ENCODE data around the gene DTYMK.
"Not testable (repeated sequence)": the region's sequence is repeated elsewhere in the genome, so short reads cannot be mapped to it uniquely, and the experiment has no call there.

DTYMK gene

DNA sequence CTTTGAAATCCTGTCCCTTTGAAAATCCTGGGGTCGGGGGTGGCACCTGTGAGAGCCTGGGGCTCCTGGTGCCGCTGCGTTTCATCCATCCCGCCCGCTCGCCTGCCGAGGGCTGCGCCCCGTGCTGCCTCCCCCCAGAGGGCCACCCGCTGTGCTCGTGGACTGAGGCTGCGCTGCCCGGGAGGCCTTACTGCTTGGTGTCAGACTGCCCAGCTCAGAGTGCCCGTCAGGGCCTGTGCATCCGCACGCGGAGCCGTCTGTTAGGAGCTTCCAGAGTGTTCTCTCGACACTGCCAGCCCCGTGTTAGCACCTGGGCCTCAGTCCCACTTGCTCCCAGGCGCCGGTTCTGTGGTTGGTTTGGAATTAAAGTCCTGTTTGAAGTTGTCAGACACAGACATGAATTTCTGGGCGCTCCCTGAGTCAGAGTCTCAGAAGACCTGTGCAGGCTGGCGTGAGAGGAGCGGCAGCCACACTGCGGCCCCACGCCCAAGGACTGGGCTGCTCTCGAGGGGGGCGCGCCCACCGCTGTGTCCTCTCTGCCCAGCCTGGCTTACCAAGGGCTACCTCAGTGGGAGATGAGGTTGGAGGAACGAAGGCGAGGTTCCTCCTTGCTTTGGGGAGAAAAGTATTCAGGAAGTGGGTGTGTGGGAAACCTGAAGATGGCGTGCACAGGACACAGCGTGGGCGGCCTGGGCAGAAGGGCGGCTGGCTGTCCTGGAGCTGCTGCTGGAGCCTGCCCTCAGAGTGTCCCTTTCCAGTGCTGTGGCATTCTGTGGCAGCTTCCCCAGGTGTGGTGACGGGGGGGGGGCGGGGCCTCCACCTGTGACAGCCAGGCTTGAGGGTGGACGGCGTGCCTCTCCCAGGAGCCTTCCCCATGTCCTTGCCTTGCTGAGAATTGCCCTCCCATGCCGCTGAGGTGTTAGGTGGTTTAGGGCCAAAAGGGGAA, 14.1 kb downstream of the DTYMK start:
- no peak for DNase-seq (ENCODE audit: low spot score)

DNA sequence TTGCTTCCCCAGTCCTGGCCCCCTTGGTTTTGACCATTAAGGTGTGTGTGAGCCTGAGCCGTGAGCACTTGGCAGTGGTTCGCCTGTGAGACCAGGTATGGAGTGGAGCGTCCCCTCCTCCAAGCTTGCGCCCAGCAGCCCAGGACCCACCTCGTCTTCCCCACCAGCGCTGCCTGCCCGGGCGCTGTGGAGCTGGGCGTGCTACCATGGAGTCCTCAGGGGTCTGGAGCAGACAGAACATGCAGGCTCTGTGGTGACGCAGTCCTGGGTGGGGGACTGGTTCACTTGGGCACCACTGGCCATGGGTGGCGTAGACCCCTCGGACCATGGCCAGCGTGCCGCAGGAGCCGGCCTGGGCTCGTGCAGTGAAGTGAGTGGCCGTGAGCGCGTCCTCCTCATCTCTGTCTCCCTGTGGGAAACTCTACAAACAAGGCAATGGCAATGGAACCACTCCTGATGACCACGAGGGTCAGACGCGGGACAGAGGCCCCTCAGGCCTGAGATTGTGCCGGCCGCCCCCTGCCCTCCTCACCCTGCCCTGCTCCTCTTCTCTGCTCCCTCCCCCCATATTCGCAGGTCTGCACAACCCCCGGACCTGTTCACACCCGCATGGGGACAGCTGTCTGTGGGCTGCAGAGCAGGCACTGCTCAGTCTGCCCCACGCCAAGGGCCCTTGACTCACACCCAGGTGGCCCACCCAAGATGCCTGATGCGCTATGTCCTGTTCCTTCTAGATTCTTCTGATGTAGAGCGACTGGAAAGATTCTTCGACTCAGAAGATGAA, 15.0 kb downstream of the DTYMK start:
- DNase-seq (ENCODE audit: low spot score): no peak

DNA sequence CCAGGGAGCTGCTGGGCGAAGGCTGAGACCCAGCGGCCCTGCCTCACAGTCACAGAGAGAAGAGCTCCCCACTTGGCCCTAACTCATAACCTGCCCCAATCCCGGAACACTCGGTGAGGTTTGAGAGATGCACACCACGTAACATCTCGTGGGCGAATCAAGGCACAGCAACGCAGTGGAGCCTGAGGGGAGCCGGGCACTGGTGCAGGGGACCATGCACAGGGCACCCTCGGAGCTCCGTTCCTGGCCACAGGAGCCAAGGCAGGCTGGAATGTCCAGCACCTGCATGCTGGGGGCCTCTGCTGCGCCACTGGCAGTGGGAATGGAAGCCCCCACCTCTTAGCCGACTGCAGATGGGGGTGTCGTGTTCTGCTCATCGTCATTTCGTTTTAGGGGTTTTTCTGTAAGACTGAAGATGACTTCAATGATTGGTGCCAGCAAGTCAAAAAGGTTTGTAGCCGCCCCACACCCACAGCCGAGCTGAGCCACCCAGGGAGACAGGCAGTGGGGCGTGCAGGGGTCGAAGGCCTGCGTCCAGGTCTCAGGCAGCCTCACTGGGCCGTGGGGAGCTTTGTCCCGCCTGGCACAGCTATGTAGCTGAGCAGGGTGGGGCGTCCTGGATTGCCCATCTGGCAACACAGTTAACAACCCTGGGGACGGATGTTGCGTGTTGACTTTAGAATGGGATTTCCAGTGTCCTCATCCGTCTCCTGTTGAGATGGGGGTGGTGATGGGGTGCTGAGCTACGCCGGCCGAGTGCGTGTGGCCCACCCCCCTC, 16.1 kb downstream of the DTYMK start:
- DNase-seq (ENCODE audit: low spot score): no peak

DNA sequence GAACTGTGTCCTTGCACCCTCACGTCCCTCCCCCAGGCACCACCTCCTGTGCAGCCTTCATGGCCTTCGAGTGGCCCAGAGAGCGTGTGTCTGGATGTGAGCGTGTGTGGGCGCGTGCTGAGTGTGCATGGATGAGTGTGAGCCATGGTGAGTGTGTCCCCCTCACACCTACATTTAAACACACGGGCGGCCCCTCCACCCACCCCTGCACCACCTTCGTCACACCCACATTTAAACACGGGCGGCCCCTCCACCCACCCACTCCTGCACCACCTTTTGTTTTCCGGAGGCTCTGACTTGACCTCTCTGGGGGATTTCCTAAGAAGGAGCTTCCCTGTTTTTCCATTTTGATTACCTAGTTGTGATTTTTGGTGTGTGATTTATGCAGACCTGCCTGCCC, 17.8 kb downstream of the DTYMK start:
- no peak for DNase-seq (ENCODE audit: low spot score)

DNA sequence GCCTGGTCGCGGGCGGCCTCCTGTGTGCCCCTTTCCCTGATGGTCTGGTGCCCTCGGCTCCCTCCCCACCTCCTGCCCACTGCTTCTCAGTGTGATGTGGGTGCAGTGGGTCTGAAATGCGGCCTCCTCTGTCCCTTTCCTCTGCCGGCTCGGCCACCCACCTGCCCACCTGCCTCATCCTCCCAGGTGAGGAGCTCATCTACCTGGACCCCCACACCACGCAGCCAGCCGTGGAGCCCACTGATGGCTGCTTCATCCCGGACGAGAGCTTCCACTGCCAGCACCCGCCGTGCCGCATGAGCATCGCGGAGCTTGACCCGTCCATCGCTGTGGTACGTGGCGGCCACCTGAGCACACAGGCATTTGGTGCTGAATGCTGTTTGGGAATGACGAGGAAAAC, 18.3 kb downstream of the DTYMK start:
- DNase-seq (ENCODE audit: low spot score): no peak

DNA sequence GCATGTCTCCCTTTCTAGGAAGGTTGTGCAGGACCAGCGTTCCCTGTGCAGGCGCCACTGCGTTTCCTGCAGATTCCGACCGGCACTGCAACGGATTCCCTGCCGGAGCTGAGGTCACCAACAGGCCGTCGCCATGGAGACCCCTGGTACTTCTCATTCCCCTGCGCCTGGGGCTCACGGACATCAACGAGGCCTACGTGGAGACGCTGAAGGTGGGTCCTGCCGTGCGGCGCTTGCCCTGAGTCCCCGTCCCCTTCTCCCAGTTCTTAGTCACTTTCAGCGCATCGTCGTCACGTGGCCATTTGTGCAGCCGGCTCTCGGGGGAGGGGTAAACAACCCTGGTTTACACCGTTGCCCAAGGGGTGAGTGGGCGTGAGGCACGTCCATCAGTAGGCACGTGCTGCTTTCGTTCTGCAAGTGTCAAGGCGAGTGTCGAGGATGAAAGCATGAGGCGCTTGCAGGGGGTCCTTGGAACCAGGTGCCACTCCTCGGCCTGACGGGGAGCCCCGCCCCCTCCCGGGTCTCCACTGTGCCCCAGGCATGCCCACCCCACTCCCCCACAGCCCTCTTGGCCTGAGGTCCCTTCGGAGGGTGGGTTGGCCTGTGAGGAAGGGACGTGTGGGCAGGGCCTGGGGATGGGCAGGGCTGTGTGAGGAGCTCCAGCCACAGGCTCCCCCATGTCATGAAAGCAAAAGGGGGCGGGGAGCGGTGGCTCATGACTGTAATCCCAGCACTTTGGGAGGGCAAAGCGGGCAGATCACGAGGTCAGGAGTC, 19.8 kb downstream of the DTYMK start:
- DNase-seq (ENCODE audit: low spot score): no peak

DNA sequence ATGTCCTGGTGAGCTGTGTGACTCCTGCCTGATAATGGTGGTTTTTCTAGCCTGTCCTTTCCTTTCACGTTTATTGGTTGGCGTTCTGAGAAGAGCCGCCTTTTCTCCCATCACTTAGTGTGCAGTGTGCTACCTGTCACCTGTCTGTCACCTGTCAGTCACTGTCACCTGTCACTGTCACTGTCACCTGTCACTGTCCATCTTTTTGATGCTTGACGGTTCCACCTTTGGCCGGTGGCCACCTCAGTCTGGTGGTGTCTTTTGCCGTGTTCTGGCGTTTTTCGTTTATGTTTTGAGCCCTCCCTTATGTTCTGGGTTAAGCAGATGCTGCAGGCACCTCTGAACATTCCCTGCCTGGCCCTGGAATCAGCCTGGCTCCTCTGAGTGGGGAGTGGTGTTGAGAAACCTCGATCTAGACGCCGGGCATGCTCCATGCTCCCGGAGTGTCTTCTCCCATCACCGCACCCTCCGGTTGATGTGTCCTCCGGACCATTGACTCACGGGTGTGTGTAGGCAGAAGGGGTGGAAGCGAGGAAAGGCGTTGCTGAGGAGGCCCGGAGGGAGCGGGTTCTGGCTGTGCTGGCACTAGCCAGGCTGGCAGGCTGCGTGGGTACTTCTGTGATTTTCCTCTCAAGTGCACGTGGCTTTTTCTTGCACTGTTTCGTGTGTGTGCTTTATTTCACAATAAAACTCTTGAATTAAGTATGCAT, 20.7 kb downstream of the DTYMK start:
- no peak for DNase-seq (ENCODE audit: low spot score)

DNA sequence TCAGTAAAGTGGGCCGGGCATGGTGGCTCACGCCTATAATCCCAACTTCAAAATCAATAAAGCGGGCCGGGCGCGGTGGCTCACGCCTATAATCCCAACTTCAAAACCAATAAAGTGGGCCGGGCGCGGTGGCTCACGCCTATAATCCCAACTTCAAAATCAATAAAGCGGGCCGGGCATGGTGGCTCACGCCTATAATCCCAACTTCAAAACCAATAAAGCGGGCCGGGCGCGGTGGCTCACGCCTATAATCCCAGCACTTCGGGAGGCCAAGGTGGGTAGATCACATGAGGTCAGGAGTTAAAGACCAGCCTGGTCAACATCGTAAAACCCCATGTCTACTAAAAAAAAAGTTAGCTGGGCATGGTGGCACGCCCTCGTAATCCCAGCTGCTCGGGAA, 23.9 kb downstream of the DTYMK start:
- DNase-seq (ENCODE audit: low spot score): not testable (repeated sequence)

DNA sequence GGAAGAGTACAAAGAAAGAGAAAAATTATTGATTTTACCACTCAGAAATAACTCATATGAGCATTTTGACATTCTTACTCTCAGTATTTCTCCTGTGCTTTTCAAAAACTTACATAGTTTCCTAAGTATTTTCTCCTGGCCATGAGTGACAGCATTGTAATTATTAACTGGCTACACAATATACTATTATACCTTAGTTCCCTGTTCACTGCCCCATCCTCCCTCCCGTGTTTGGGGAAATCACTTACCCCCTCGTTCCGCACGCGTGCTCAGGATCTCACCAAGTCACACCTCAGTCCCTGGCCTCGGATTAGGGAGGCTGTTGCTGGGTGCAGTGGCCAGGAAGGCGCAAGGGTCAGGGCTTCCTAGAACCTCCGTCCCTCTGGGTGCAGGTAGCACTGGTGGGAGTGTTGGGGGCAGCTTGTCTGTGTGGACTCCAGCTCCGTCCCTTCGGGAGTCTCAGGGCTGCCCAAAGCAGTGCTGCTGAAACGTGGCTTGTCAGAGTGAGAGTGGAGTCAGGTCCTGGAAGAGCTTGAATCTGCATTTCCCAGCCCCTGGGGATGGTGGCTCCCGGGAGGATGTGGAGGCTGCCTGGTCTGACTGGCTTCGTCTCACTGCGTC, 25.9 kb downstream of the DTYMK start:
- DNase-seq (ENCODE audit: low spot score): no peak

DNA sequence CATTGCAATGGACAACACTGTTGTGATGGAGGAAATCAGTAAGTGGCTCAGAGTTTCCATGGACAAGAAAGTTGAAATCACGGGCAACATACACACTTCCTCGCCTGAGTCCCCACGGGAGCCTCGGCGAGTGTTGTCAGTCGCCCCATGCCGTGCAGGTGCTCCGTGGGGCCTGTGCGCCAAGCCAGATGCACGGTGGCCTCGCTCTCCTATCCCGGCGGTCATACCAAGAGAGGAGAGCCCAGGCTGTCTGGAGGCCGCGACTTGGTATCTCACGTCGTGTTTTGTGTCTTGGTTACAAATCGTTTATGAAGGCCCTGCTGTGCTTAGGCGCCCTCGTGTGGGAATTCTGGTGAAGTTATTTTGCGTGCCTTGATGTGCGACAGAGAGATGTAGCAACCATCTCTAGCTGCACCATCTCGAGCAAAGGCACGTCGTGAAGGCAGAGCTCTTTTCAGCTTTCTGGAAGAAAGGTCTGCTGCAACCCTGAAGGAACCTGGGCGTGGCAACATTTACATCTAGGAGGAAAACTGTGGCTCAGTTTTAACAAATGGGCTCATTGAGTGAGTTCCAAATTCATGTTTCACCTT, 27.4 kb downstream of the DTYMK start:
- peak; percentile 30 for DNase-seq (ENCODE audit: low spot score)

DNA sequence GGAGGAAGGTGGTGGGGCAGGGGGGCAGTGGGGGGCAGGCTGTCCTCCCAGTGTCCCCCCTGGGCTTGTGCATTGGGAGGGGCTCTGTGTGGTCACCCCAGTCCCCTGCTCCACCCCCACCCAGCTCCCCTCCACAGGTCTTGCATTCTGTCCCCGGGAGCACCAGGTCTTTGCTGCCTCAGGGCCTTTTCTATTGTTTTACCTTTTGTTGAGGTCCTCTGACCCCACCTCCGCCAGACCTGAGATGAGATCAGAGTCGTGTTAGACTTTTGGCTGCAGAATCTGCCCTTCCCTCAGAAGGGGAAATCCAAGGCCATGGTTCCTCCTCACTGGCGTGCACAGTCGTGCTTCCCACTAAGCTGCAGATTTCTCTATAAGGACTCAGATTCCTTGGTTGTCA, 28.3 kb downstream of the DTYMK start:
- DNase-seq (ENCODE audit: low spot score): no peak

DNA sequence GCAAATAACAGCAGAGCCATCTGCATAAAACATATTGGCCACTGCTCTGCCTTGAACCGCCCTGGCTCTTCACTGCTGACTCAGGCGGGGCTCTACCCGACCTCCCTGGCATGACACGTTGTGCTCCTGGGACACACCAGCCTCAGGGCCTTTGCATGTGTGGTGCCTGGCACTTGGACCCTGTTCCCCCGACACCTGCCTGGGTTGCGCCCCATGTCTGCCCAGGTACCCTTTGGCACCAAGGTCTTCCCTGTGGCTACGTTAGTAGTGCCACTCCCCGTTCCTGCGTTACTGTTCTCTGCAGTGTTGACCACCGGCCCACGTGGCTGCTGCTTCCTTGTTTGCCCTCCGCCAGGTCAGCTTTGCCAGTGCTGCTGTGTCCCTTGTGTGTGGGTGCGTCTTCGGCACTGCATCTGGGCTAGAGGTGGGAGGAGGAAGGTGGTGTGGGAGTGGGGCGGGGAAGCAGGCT, 28.8 kb downstream of the DTYMK start:
- no peak for DNase-seq (ENCODE audit: low spot score)

DNA sequence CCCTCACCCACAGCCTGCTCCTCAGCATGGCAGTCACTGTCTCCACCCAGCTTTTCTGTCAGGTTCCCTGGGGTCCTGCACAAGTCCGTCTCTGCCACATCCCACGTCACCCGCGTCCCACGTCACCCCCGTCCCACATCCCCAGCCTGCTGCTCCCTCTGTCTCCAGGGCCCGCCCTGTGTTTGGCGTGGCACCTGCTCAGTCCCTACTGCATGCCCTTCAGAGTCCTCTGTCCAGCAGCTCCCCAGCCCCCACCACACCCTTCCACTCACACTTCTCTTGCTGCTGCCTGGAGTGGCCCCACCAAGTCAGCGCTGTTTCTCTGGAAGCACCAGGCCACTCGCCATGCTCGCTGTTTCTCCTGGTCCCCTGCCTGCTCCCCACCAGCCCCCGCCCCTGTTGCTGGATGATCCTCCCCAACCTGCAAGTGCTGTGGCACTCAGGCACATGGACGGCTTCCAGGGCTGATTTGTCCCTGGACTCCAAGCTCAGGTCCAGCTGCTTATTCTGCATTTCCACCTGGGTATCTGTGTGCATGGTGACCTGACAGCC, 30.3 kb downstream of the DTYMK start:
- DNase-seq (ENCODE audit: low spot score): no peak

DNA sequence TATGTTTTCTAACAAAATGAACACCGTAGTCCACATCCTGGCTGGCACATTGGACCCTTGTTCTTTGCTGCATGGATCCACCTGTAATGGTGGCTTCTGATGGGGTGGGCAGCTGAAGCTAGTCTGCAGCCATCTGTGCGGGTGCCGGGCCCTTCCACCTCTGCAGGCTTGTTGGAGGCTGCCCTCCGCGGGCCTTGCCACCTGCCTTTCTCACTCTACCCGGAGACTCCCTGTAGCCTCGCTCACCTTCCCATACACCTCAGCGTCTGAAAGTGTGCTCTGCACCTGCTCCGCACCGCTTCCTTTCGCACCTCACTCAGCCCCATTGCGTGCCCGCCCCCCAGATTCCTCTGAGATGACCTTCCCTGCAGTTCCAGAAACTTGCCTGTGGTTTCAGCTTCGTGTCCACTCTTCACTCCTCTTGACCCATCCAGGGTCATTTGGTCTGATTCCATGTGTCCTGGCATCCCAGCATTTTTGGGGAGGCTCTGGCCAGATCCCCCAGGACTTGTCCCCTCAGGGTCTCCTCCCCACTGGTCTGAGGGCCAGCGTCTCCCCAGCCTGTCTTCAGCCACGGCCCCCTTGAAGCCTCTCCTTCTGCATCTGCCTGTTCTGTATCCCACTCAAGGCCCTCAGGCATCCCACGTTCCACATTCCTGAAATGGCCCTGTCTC, 31.0 kb downstream of the DTYMK start:
- DNase-seq (ENCODE audit: low spot score): no peak

DNA sequence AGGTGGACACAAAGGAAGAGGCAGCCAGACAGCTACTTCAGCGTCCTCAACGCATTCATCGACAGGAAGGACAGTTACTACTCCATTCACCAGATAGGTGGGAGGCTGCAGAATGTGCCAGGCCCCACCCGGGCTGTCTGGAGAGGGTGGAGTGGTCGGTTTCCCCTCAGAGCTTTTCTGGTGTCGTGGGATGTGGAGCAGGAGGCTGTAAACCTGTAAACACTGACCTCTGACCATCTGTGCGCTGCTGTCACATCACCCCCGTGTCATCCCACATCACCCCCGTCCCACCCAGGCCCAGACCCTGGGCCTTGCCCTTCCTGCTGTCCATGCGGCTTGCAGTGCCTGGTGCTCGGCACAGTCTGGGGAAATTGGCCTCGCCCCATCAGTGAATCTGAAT, 32.1 kb downstream of the DTYMK start:
- DNase-seq (ENCODE audit: low spot score): no peak

DNA sequence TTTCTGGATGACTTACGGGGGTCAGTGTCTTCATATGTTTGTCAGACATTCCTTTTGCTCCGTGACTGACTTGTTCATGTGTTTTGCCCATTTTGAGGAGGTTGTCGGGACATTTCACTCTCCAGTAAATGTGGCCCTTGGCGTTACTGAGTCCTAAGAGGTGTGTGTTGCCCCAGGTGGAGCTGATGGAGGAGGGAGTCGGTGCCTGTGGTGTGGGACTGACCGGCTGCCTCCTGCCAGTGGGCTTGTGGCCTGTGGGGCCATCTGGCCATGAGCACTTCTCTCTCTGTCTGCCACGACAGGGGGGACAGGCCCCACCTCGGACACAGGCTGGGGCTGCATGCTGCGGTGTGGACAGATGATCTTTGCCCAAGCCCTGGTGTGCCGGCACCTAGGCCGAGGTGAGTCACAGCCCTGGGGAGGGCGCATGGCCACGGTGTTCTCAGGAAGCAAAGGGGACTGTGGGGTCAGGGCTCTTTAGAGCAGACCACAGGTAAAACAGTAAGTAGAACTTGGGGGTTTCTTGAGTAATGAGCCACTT, 33.3 kb downstream of the DTYMK start:
- DNase-seq (ENCODE audit: low spot score): no peak

DNA sequence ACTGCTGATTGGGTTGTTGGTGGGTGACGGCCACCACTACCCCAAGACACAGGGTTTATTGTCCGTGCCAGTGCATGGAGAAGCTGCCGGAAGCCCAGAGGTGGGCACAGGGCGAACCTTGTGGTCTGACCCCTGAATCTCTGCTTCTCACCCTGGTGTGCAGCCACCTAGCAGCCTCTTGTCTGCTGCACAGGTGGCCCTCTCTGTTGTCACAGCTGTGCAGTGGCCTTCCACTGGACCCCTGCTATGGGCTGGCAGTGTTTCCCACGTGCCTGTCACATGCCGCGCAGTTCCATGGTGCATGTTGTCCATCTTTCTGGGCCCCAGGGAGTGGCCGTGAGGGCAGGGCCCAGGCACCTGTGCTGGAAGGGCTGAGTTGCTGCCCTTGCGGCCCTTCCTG, 33.9 kb downstream of the DTYMK start:
- DNase-seq (ENCODE audit: low spot score): no peak

DNA sequence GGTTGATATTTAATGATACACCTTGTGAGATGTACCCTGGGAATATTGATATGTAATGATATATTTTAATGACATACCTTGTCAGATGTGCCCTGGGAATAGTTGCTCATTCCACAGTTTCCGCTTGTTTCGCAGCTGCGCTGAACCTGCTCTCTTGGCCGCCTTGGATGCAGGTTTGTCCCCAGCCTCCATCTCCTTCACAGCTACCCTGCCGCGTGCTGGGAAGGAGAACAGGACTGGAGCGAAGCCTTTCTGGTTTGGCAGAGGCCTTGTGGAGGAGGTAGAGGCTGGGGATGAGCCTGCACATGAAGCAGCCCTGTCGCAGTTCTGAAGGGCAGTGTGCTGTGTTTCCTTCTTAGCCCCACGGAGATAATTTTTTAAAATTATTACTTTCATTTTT, 34.5 kb downstream of the DTYMK start:
- DNase-seq (ENCODE audit: low spot score): no peak

DNA sequence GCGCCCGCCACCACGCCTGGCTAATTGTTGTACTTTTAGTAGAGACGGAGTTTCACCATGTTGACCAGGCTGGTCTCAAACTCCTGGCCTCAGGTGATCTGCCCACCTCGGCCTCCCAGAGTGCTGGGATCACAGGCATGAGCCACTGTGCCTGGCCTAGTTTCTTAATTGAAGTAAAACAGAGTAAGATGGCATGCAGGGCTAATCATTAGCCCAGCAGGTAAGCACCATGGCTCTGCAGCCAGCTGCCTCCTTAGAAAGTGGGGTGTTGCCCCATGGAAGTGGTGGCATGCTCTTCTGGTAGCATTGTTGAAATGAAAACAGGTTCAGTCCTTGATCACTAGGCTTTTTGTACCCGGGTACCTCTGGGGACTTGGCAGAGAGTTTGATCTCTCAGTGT, 36.7 kb downstream of the DTYMK start:
- no peak for DNase-seq (ENCODE audit: low spot score)
